ENCODE results near the gene KCNN3. TPM values are rescaled to one million over a fixed set of nuclear protein-coding genes. Genes with fewer than 3 reads are reported as not detected.
"Not testable (repeated sequence)": the region's sequence is repeated elsewhere in the genome, so short reads cannot be mapped to it uniquely, and the experiment has no call there.

The KCNN3 gene
- total RNA-seq, 1 donor from 2014 or later = 0.27 TPM

DNA sequence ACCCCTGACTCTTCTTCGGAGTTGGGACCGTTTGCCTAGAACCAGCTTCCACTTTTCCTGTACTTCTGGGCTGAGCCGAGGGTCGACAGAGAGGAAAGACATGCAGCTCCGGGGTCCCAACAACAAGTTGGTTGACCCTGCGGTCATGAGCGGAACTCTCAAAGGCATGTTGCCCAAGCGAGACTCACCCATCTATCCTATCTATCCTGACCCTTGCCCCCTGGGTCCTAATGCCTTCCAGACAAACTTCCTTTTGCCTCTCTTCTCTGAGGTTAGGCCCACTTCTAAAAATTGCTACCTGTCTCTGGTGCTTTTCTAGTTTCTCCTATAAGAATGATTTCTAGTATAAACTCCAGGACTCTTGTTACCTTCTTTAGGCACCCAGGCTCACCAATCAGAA, 197.8 kb downstream of the KCNN3 start:
- intact Hi-C loops (cut with micrococcal nuclease) = not testable (repeated sequence)

DNA sequence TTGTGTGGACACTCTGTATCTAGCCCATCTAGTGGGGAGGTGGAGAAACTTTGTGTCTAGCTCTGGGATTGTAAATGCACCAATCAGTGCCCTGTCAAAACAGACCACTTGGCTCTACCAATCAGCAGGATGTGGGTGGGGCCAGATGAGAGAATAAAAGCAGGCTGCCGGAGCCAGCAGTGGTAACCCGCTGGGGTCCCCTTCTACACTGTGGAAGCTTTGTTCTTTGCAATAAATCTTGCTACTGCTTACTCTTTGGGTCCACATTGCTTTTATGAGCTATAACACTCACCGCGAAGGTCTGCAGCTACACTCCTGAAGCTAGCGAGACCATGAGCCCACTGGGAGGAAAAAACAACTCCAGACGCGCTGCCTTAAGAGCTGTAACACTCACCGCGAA, 198.7 kb downstream of the KCNN3 start:
- intact Hi-C loops (cut with micrococcal nuclease) = not testable (repeated sequence)

DNA sequence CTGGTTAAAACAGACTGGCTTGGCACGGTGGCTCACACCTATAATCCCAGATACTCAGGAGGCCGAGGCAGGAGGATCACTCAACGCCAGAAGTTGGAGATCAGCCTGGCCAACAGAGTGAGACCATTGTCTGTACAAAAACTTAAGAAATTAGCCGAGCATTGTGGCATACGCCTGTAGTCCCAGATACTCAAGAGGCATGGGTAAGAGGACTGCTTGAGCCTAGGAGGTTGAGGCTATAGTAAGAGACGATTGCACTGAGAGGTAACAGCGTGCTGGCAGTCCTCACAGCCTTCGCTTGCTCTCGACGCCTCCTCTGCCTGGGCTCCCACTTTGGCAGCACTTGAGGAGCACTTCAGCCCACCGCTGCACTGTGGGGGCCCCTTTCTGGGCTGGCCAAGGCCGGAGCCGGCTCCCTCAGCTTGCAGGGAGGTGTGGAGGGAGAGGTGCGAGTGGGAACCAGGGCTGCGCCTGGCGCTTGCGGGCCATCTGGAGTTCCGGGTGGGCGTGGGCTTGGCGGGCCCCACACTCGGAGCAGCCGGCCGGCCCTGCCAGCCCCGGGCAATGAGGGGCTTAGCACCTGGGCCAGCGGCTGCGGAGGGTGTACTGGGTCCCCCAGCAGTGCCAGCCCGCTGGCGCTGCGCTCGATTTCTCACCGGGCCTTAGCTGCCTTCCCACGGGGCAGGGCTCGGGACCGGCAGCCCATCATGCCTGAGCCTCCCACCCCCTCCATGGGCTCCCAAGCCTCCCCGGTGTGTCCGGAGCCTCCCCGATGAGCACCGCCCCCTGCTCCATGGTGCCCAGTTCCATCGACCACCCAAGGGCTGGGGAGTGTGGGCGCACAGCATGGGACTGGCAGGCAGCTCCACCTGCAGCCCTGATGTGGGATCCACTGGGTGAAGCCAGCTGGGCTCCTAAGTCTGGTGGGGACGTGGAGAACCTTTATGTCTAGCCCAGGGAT, 199.5 kb downstream of the KCNN3 start:
- intact Hi-C loops (cut with micrococcal nuclease) = not testable (repeated sequence)

DNA sequence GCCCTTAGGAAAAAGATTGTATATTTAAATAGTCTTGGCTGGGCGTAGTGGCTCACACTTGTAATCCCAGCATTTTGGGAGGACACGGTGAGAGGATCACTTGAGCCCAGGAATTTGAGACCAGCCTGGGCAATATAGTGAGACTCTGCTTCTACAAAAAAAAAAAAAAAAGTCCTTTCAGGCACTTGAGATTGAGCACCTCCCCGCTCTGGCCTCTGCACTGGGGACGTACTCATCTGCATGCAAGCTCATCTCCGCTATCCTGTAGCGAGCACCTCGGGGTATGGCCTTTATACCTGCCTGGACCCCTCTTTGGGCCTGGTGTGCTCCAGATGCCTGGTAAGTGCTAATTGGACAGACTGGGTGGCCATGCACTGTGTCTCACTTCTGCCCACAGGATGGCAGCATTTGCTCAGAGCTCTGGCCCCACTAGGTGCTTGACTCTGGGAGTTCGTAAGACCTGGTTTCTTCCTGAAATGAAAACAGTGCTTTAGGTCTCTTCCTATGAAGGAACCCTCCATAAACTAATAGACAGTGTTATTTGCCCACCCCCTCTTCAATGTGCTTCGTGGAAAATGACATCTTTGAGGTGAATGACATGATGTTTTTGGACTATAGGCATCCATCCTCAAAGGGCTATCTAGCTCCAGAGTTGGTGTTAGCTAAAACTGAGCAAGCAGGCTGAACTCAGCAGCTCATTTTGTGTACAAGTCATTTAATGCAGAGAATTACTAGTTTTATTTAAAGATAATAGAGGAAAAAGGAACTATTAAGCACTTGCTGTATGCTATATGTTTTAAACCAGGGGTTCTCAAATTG, 200.4 kb downstream of the KCNN3 start:
- intact Hi-C loops (cut with micrococcal nuclease) = loop anchor here (1.0 to 5.0 kb wide), 11 partner anchors 79 to 416 kb away; no protein-coding TSS in a partner anchor

DNA sequence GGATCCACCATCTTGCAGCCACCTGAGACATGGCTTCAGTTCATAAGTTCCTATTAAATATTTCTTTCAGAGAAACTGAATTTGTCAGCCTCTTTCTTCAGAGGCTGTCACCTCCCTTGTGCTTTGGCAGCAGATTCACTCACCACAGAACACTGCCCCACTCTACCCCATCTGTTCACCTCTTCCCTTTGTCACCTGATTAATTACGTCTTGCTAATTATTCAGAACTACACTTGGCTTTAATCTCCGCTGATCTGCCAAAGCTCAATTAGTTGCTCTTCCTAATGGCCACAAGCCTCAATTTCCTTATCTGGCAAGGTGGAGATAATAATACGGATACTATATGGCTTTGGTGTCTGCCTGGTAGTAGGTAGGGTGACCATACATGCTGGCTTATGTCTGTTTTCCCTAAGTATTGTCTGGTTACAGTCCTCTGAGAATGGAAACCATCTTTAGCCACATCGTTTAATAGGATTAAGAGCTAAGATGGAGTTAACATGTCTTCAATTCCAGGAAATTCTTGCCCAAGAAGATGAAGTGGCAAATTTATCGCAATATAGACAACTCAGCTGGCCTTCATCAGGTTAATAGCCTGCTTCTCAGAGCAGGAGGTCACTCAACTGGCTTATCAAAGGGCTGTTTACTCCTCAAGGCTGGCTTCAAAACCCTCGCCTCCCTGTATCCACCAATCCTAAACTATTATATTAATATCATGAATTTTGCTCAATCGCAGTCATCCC, 203.9 kb downstream of the KCNN3 start:
- intact Hi-C loops (cut with micrococcal nuclease) = loop anchor here (5.0 kb wide), 2 partner anchors 141 to 184 kb away; no protein-coding TSS in a partner anchor

DNA sequence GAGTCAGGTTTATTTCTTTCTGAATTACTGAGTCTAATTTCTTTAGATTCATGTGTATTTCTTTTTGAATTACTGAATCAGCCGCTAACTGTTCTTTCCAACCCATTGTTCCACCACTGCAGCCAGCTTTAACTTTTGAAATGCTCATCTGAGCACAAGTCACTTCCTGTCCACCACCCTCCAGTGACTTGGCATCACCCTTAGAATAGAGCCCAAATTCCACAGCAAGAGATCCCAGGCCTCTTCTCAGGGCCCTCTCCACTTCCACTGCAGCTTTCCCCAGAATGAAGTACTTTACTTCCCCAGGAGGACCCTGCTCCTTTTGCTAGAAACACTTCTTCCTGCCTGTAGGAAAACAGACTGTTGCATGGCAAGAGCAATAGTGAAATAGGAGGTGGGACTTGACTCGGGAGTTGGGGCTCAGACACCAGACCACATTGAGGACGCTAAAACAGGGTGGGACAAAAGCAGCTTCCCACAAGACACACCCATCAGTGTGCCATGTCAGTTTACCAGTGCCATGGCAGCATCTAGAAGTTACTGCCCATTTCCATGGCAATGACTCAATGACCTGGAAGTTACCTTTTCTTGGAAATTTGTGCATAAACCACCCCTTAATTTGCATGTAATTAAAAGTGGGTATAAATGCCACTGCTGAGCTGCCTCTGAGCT, 205.6 kb downstream of the KCNN3 start:
- intact Hi-C loops (cut with micrococcal nuclease) = loop anchor here (5.0 kb wide), 2 partner anchors 143 to 182 kb away; no protein-coding TSS in a partner anchor

DNA sequence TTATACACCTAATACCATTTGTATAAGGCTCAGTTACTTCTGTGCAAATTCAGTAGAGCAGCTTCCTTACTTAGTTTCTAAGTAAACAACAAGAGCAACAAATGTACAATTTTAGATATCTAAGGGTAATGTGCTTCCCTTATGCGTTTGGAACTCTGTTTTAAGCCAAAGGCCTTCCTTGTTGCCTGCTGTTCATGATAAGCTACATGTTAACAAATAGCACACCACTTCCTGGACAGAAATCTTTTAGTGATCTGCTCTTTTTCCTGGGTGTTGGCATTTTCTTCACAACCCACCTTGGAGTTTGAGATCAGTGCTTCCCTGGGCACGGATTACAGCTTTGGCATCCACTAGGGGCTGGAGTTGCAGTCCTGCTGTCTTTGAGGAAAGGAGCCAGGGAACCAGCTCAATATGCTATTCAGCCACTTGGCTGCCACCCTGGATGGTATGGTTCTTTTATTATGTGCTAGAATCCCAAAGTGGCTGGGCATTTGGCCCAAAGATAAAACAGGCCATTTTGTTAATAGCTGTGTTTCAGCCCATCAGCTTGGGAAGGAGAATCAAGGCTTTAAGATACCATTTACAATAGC, 206.5 kb downstream of the KCNN3 start:
- intact Hi-C loops (cut with micrococcal nuclease) = no loop called here

DNA sequence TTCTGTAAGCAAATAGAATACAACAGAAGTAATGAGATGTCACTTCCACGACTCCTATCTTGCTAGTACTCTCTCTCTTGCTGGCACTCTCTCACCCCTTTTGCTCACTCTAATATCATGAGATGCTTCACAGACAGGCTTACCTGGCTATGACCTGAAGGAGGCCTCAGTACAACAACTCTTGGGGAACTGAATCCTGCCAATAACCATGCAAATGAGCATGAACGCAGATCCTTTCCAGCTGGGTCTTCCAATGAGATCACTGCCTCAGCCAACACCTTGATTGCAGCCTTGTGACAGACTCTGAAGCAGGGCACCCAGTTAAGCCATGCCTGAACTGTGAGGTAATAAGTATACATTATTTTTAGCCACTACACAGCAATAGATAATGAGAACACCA, 209.0 kb downstream of the KCNN3 start:
- intact Hi-C loops (cut with micrococcal nuclease) = no loop called here

DNA sequence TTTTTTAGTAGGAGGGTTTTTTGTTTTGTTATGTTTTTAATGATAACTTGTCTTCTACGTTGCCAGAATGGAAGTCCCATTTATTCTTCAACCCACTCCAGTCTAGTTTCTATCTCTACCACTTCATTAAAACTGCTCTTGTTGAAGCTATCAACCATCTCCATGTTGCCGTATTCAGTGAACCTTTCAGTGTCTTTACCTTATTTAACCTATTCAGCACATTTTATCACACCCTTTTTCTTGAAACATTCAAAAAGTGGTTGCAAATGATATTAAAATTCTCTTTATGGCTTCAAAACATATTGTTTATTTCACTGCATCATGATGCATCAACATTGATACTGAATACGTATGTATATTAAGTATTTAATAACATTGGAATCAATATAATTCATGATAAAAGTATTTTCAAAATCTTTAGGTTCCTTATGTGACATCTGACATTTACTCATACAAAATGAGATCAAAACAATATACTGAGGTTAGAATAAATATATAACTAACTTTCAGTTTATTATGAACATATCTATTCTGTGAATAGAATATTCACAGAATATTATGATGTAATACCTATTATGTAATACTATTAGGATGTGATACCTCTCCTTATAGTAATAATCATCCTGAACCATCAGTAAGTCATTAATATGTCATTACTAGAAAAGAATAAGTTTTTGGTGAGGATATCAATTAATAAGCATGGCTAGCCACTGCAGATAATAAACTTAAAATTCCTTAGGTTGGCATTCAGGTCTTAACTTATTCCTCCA, 210.1 kb downstream of the KCNN3 start:
- intact Hi-C loops (cut with micrococcal nuclease) = no loop called here

DNA sequence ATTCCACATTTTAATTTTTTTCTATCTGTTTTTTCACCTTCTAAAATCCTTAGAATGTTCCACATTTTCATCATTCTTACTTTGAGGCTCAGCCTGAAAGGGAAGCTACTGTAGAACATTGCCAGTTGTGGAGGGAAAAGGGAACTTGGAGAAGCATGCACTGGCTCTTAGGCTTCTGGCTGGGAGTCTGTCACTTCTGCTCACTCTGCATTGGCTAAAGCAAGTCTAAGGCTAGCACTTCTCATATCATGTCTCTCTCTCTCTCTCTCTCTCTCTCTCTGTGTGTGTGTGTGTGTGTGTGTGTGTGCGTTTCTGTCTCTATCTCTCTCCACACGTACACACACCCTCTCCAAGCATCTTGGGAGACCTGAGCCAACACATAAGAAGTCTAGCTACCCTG, 212.5 kb downstream of the KCNN3 start:
- intact Hi-C loops (cut with micrococcal nuclease) = no loop called here

DNA sequence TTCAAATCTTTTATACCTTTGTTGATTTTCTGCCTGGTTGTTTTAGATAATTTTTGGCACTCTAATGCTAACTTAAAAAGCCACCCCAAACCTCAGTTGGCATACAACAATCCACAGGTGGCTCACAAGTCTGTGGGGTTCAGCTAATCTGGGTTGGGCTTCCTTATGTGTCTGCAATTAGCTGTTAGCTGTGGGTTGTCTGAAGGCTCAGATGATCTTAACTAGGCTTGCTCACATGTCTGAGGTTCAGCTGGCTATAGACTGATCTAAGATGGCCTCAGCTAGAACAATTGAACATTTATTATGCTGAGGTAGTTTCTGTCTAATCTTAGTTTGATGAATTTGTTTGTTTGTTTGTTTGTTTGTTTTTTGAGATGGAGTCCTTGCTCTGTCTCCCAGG, 217.2 kb downstream of the KCNN3 start:
- intact Hi-C loops (cut with micrococcal nuclease) = no loop called here

Other genes with a start within 250 kb of the KCNN3 start
- 35.1 and 35.3 TPM in 2 replicates for gene PMVK, start 66.4 kb upstream of the KCNN3 start, total RNA-seq
- 119 and 120 TPM in 2 replicates for gene PBXIP1, start 85.8 kb upstream of the KCNN3 start, total RNA-seq
- gene PYGO2, start 91.5 kb upstream of the KCNN3 start, total RNA-seq = 45.6 and 47.0 TPM in 2 replicates
- 81.1 and 86.2 TPM in 2 replicates for gene SHC1, start 100.5 kb upstream of the KCNN3 start, total RNA-seq
- 104 and 112 TPM in 2 replicates for gene CKS1B, start 104.4 kb upstream of the KCNN3 start, total RNA-seq
- gene FLAD1, start 113.1 kb upstream of the KCNN3 start, total RNA-seq = 55.8 and 56.9 TPM in 2 replicates
- gene LENEP, start 123.3 kb upstream of the KCNN3 start, total RNA-seq = 0.93 and 0.98 TPM in 2 replicates
- gene ZBTB7B, start 132.5 kb upstream of the KCNN3 start, total RNA-seq = 158 and 173 TPM in 2 replicates
- 0.15 and 0.29 TPM in 2 replicates for gene DCST2, start 163.5 kb upstream of the KCNN3 start, total RNA-seq
- gene DCST1, start 163.5 kb upstream of the KCNN3 start, total RNA-seq = not detected in 2 replicates
- gene ADAM15, start 181.0 kb upstream of the KCNN3 start, total RNA-seq = 51.6 and 53.2 TPM in 2 replicates
- gene EFNA4, start 193.5 kb upstream of the KCNN3 start, total RNA-seq = 5.9 and 6.6 TPM in 2 replicates
- 0.90 and 2.3 TPM in 2 replicates for gene EFNA3, start 208.6 kb upstream of the KCNN3 start, total RNA-seq

Measured in T-helper 1 cell treated with Interleukin-12 subunit alpha and Interleukin-12 subunit beta and Interleukin-4 antibody, amounts not matched to agents 30 ng/mL and 1 ng/mL, for 36 hours (primary cell).